Mucosa of gallbladder (tissue), 1 donor: ENCODE data around the gene TMEM123. TPM values are rescaled to one million over a fixed set of nuclear protein-coding genes. Genes with fewer than 3 reads are reported as not detected.

Experiments
- DNase-seq: peaks from one replicate; pipeline ENCODE4 v3.0.0-alpha.2; 2020; ENCODE audit warnings: low spot score
- total RNA-seq: library from RNA; stranded (reverse); gene quantifications from one replicate; pipeline ENCODE4 v1.2.1, GENCODE V29; 2021
- donor health status: DM: no; HTN: no; CAD: no.

Gene TMEM123
- total RNA-seq, 1 donor from 2014 or later: 135 TPM

DNA sequence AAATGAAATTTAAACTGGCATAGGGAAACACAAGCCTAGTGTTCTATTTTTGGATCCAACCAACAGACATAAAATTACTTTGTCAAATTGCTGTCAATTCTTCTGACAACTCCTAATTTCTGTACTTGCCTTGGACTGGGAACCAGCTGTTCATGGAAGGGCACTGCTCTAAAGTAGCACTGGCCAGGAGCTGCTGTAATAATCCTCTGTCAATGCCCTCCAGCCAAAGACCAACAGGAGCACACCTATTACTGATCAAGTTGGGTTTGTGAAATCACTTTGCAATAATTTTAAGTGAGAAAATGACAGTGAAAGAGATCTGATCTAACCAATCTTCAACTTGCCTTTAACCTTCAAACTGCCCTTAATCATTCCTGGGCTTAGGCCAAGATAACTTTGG, 18.9 kb upstream of the TMEM123 start:
- no peak for DNase-seq

- DNase-seq: no peak
Observed at GRCh38 chr11:102470251-102470650, 17.7 kb upstream of the TMEM123 start.

DNA sequence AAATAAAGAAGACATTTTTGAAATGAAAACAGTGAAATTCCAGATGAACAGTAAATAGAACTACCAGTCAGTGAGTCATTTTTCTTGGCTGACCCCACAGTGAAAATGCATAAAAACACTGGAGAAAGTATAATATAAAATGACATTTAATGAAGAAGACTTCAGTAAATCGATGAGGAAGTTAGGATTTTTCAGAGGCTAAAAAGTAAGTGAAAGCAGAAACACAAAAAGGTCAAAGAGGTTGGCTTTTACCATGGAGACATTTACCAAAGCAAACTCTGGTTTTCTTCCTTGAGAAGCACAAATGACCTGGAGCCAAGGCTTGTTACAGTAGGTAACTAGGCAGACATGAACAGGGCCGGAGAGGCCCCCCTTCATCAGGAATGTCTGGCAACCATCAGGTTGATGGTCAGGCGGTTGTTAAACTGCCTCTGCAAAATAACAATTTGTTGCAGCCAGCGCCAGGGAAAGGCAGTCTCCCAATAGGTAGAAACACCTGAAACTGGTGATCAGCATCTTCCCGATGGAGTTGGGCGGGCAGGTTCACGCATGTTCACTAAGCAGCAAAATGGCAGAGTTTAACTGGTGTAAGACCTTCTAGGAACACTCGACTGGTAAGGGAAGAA, 16.7 kb upstream of the TMEM123 start:
- no peak for DNase-seq

DNA sequence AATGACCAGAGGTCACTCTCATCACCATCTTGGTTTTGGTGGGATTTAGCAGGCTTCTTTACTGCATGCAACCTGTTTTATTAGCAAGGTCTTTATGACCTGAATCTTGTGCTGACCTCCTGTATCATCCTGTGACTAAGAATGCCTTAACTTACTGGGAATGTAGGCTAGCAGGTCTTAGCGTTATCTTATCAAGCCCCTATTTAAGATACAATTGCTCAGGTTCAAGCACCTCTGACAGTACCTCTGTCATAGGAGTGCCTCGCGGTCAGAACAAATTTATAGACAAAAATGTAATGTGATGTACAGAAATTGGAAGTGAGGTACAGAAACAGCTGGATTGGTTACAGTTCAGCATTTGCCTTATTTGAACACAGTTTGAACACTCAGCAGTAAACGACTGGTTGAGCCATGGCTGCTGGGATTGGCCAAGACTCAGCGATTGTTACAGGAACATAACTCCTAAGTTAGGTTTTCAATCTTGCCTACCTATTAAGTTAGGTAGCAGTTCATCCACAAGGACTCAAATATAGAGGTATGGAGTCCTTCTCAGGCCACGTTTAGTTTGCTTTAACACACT, 16.1 kb upstream of the TMEM123 start:
- DNase-seq: no peak

GRCh38 chr11:102467853-102468580, 15.5 kb upstream of the TMEM123 start:
- DNase-seq: no peak

DNA sequence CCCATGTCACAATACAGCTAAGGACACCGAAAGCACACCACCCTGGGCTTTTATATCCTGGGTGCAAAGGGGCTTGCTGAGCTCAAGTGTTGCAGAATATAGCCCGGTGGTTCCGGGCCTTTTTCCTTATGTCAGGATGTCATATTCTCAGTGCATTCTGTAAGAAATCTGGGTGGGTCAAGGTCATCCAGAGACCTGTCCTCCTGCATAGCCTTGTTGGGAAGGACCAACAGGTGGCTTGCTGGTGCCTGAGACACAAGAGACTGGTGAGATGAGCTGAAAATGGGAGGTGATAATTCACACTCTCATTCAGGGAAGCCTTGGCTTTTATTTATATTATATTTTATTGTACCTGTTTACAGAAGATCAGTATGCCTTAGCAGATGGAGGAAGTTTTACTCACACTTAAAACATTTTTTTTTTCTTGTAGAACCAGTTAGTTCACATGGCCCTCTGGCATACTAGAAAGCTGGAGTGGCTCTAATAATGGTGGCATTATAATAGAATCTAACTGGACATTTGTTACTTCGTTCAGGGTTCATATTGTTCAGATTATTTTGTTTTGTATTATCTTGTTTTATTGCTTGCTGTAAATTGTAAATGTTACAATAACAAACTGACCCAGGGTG, 14.6 kb upstream of the TMEM123 start:
- DNase-seq: no peak

GRCh38 chr11:102465696-102466095, 13.1 kb upstream of the TMEM123 start:
- no peak for DNase-seq

- no peak for DNase-seq
Observed at GRCh38 chr11:102464859-102465500, 12.4 kb upstream of the TMEM123 start.

- no peak for DNase-seq
Observed at GRCh38 chr11:102464037-102464436, 11.5 kb upstream of the TMEM123 start.

- no peak for DNase-seq
Observed at GRCh38 chr11:102462610-102463009, 10.0 kb upstream of the TMEM123 start.

DNA sequence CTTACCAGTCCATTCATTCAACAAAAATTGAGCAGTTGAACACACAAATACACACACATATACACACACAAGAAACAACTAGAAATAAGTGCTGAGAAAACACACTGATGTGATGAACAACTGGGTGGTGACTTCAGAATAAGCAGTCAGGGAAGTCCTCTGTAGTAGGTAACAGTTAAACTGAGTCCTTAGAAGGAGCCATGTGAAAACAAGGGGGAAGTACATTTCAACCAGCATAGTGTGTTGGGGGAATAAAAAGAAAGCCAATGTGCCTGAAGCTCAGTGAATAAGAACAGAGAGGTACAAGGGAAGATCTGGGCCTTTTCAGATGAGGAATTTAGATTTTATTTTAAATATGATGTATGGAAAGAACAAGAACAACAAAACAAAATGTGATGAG, 6.8 kb upstream of the TMEM123 start:
- no peak for DNase-seq

DNA sequence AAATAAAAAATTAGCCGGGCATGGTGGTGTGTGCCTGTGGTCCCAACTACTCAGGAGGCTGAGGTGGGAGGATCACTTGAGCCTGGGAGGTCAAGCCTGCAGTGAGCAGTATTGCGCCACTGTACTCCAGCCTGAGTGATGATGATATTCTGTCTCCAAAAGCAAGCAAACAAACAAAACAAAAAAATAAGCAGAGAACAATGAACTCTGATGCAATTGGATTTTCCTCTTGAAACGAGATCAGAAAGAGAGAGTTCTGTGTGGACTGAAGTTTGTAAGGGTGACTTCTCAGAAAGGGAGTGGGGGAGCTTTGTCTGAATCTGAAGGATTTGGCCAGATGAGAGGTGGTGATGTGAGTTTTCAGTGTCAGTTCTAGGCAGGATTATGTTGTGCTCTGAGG, 6.0 kb upstream of the TMEM123 start:
- DNase-seq: no peak

DNA sequence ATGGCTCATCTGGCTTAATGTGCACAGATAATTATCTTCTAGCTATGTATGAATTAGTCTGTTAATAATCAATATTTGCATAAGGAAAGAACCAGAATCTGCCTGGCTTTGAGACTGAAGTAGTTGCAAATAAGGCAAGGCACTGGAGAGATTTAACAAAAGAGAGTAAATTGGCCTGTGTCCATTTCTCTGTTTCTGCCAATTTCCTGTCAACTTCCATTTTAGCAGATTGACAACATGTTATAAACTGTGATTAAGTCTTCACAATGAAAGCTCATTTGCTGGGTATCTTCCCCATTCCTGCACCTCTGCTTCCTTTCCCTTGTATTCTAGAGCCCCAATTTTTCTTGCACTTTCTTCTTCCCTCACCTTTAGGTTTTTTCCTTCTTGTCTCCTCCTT, 5.3 kb upstream of the TMEM123 start:
- no peak for DNase-seq

GRCh38 chr11:102457056-102457677, 4.6 kb upstream of the TMEM123 start:
- no peak for DNase-seq

- DNase-seq: no peak
Observed at GRCh38 chr11:102456381-102456780, 3.8 kb upstream of the TMEM123 start.

- DNase-seq: no peak
Observed at GRCh38 chr11:102453921-102454320, 1.4 kb upstream of the TMEM123 start.

DNA sequence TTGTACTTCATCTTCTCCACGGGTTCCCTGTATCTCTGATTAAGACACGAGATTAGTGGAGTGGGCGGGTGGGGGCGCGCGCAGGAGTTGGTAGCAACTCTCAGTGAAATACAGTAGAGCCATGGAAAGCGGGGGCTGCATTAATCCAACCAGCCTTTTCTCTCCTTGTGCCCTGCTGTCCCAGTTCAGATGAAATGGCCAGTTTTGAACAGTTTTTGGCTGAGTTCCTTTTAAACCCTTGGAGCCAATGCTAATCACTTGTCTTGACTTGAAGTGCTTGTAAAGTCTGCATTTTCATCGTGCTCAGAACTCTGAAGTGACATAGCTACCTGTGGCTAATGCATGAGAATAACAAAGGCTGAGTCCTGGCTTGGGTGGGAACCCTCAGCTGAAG, 734 bp upstream of the TMEM123 start:
- DNase-seq: no peak

DNA sequence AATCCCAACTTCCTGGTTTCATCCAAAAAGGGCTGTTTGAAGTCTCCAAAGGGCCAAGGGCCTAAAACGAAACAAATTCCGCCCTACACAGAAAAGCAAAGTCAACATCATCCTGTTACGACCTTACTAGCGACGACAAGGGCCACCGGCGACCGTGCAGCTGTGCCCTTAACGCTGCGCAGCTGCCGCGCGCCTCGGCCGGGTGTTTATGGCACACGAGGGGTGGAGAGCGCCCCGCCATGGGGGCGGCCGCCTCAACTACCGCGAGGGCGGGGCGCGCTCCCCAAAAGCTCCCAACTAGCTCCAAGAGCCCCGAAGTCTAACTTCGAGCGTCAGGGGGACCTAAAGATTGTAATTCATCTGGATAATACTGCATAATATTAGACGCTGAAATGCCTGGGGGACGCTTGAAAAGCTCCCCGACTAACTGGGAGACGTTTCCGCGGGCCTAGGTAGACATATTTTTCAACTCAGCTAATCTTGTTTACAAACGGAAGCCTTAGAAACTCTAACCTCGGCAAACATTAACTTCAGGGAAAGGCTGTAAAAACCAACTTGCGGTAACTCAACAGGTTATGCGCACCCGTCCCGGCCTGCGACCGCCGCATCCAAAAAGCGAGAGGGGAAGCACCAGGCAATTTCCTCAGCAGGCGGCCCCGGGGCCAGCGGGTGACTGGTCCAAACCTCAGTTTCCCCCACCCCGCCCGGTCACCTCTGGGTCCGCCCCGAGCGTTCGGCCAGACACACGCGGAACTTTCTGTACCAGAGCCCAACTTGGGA, 694 bp downstream of the TMEM123 start:
- DNase-seq: peak; percentile 53

DNA sequence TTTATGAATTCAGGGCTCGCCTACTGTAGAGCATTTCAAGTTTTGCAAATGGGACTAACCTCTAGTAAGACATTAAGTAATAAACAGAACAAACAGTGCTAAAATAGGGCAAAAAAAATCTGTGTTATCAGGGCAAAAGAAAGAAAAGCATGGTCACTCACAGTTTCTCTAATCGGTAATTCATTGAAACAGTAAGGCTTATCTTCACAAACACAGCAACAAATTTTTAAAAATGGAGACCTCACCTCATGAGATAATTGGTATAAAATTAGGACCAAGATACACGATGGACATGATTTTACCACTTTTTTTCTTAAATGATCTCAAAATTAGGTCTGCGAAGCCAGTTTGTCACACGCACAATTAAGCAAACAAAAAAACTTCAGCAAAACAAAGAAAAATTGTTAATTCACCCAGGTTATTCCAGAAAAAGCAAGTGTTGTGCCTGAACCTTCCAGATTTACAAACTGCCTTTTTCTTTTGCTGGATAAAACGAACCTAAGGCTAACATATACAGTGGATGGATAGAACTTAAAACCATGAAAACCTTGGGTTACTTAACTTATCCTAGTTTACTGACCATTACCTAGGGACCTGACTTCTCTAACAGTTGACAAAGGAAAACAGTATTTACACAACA, 1.4 kb downstream of the TMEM123 start:
- no peak for DNase-seq
